ENCODE results near the gene EML6.

The EML6 gene

DNA sequence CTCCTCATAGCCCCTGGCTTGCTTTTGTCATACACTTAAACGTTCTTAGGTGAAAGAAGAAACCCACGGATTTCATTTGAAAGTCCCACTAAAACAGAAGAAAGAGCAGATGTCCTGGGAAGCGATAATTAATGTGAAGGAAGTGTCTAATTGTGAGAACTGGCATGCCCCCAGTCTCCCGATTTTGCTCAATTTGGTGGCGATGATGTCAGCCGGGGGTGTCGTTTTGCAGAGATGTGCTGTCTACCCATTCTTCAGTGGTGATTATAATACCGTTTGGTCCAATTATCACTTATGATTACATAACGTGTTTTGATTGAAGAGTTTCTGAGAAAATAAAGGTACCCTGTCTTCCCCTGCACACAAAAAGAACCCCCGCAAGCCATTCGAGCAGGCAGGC is 223.7 kb downstream of the EML6 start:
- Mint-ChIP-seq H3K4me1 (peaks cover 16% of the 10 kb centered on the region), H3K36me3 (ENCODE audit: low read depth) (no peaks in the 10 kb centered on the region), H3K27me3 (ENCODE audit: low read depth) (no peaks in the 10 kb centered on the region), H3K27ac (no peak overlapping the region), H3K4me3 (no peak overlapping the region), H3K9me3 (peaks cover 3% of the 10 kb centered on the region)
- TF ChIP-seq, protein P1, sequence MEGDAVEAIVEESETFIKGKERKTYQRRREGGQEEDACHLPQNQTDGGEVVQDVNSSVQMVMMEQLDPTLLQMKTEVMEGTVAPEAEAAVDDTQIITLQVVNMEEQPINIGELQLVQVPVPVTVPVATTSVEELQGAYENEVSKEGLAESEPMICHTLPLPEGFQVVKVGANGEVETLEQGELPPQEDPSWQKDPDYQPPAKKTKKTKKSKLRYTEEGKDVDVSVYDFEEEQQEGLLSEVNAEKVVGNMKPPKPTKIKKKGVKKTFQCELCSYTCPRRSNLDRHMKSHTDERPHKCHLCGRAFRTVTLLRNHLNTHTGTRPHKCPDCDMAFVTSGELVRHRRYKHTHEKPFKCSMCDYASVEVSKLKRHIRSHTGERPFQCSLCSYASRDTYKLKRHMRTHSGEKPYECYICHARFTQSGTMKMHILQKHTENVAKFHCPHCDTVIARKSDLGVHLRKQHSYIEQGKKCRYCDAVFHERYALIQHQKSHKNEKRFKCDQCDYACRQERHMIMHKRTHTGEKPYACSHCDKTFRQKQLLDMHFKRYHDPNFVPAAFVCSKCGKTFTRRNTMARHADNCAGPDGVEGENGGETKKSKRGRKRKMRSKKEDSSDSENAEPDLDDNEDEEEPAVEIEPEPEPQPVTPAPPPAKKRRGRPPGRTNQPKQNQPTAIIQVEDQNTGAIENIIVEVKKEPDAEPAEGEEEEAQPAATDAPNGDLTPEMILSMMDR (IDR thresholded peaks at IDR 0.05; ENCODE audit: unreplicated experiment in 3 of 3) = no peak

DNA sequence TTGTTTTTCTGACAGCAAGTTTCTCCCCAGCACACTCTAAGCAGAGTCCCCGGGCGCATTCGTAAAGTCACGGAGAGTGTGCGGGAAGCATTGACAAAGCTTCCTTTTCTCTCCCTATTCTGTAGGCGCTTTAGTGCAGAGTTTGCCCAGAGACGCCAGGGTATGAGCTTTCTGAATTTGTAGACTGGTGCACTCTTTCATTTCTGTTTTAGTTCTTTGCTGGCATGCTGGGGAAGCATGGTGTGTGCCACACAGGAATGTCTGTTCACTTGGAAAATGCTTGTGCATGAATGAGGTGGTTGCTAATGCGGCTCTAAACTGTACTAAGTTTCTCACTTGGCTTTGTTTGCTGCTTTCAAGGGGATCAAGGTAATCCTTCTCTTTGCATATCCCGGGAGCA is 224.2 kb downstream of the EML6 start:
- no peak overlapping the region for H3K27ac Mint-ChIP-seq
- peaks cover 3% of the 10 kb centered on the region for H3K9me3 Mint-ChIP-seq
- TF ChIP-seq, protein P1 (IDR thresholded peaks at IDR 0.05; ENCODE audit: unreplicated experiment in 3 of 3) = no peak
- peaks cover 16% of the 10 kb centered on the region for H3K4me1 Mint-ChIP-seq
- H3K27me3 Mint-ChIP-seq (ENCODE audit: low read depth) = no peaks in the 10 kb centered on the region
- H3K36me3 Mint-ChIP-seq (ENCODE audit: low read depth) = no peaks in the 10 kb centered on the region
- H3K4me3 Mint-ChIP-seq = no peak overlapping the region

- Mint-ChIP-seq H3K4me1 (peaks cover 16% of the 10 kb centered on the region), H3K36me3 (ENCODE audit: low read depth) (no peaks in the 10 kb centered on the region), H3K4me3 (no peak overlapping the region), H3K9me3 (peaks cover 3% of the 10 kb centered on the region), H3K27ac (no peak overlapping the region), H3K27me3 (ENCODE audit: low read depth) (no peaks in the 10 kb centered on the region)
- TF ChIP-seq, protein P1 (IDR thresholded peaks at IDR 0.05; ENCODE audit: unreplicated experiment in 3 of 3) = no peak
Measured at GRCh38 chr2:54948120-54948519, 224.7 kb downstream of the EML6 start.

DNA sequence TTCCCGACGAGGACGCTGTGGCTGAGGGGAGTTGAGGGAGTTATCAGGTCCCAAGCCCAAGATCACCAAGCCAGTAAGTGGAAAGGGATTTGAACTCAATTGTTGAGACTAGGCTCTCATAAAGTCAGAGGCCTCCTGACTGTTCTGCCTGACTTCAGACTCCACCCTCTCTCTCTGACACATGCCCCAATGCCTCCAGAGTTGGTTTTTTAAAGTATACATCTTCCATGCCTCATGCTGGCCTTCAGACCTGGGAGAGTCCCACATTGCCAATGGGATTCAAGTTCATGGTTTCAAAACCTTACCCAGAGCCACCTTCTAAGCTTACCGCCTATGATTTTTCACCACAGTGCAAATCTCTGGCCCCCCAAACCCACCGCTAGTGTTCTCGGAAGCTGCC is 226.0 kb downstream of the EML6 start:
- no peaks in the 10 kb centered on the region for H3K36me3 Mint-ChIP-seq (ENCODE audit: low read depth)
- no peak overlapping the region for H3K4me3 Mint-ChIP-seq
- H3K4me1 Mint-ChIP-seq = peaks cover 16% of the 10 kb centered on the region
- no peak overlapping the region for H3K27ac Mint-ChIP-seq
- no peaks in the 10 kb centered on the region for H3K27me3 Mint-ChIP-seq (ENCODE audit: low read depth)
- TF ChIP-seq, protein P1 (IDR thresholded peaks at IDR 0.05; ENCODE audit: unreplicated experiment in 3 of 3) = no peak
- H3K9me3 Mint-ChIP-seq = peaks cover 3% of the 10 kb centered on the region

DNA sequence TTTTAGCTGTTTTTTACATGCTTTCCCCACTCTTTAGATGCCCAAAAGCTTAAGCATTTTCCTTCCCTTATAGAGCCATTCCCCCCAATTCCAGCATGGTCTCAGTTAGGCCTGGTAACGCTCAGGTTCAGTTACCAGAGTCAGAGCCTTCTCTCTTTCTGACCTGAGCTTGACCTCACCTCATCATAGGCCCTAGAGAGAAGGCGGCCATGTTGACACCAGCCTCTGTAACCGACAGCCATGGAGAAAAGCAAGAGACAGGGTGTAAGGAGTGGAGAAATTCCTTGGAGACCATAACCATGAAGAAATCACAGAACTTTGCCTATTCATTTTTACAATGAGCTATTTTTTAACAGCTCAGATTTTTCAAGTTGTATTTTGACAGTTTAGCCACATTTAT is 227.3 kb downstream of the EML6 start:
- H3K9me3 Mint-ChIP-seq = no peaks in the 10 kb centered on the region
- H3K4me3 Mint-ChIP-seq = no peak overlapping the region
- no peaks in the 10 kb centered on the region for H3K36me3 Mint-ChIP-seq (ENCODE audit: low read depth)
- no peaks in the 10 kb centered on the region for H3K27me3 Mint-ChIP-seq (ENCODE audit: low read depth)
- H3K4me1 Mint-ChIP-seq = peaks cover 11% of the 10 kb centered on the region
- H3K27ac Mint-ChIP-seq = no peak overlapping the region
- TF ChIP-seq, protein P1 (IDR thresholded peaks at IDR 0.05; ENCODE audit: unreplicated experiment in 3 of 3) = no peak

DNA sequence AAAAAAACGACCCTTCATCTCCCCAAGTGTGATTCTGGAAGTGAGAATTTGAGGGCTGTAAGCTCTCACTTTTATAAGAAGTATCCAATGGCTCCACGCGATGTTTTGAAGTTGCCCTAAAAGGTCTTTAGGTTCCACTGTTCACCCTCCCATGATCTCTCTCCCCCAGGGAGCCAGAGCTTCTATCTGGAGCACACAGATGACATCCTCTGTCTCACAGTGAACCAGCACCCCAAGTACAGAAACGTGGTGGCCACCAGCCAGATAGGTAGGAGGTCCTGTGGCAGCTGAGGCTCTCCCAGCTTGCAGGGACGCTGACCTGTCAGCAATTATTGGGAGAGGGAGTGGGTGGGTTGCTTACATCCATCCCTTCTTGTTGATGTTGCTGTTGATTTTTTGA is 229.0 kb downstream of the EML6 start:
- H3K36me3 Mint-ChIP-seq (ENCODE audit: low read depth) = no peaks in the 10 kb centered on the region
- H3K9me3 Mint-ChIP-seq = no peaks in the 10 kb centered on the region
- no peak overlapping the region for H3K4me3 Mint-ChIP-seq
- no peak overlapping the region for H3K27ac Mint-ChIP-seq
- no peaks in the 10 kb centered on the region for H3K27me3 Mint-ChIP-seq (ENCODE audit: low read depth)
- H3K4me1 Mint-ChIP-seq = peaks cover 15% of the 10 kb centered on the region
- TF ChIP-seq, protein P1 (IDR thresholded peaks at IDR 0.05; ENCODE audit: unreplicated experiment in 3 of 3) = no peak

All from nephron (organoid).